Glomerular visceral epithelial cell (primary cell): ENCODE data around the gene RO60.
A peak's percentile ranks its signal among the peaks of the same experiment; 100 is the strongest.

Source experiments
- DNase-seq: peaks from one replicate; pipeline ENCODE4 v3.0.0-alpha.2; 2016; ENCODE audit errors: extremely low spot score

Gene RO60

DNA sequence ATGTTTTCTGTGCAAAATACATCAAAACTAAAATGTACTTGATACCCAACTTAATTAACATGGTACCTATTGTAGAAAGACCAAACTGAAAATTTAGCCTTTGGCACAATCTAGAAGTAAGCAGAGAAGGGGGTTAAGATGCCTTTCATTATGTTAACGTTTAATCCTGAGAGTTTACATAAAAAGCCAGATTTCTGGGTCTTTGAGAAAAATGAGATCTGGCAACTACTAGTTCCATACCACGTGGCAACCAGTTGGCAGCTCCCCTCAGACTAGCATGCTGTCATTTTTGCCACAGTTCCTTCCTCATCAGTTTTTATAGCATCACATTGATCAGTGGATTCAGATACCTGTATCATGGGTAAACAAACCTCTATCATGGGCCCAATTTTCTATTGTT is 1.5 kb downstream of the RO60 start:
- DNase-seq, result peak; percentile 16

DNA sequence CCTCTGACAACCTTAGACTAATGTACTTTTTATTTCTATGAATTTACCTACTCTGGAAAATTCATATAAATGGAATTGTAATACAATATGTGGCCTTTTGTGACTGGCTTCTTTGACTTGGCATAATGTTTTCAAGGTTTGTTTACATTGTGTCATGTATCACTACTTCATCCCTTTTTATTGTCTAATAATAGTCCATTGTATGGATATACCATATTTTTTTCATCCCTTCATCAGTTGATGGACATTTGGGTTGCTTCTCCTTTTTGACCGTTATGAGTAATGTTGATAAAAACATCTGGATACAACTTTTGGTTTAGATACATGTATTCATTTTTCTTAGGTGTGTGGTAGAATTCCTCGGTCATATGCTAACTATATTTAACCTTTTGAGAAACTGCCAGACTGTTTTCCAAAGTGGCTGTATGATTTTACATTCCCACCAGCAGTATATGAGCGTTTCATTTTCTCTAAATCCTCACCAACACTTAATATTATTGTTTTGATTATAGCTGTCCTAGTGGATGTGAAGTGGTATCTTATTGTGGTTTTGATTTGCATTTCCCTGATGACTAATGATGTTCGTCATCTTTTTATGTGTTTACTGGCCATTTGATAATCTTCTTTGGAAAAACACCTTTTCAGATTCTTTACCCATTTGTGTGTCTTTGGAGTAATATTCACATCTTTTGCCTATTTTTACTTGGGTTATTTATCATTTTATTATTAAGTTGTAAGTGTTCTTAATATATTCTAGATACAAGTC is 3.5 kb downstream of the RO60 start:
- no peak for DNase-seq

DNA sequence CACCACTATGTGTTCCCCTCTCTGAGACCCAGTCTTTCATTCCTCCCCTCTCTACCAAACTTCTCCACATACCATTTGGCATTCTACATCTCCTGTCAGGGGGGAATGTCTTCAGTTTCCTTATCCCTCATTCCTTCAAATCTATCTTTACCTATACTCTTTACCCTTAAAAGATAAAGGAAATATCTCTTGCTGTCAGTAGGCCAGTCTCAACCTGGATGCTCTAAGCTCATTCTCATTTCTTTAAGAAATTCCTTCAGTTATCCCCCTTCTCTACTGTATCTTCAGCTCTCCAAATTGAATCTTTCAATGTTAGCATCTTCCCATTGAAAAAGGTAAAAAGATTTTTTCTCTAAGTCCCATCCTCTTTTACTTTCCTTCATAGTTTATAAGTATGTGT is 6.5 kb downstream of the RO60 start:
- no peak for DNase-seq

DNA sequence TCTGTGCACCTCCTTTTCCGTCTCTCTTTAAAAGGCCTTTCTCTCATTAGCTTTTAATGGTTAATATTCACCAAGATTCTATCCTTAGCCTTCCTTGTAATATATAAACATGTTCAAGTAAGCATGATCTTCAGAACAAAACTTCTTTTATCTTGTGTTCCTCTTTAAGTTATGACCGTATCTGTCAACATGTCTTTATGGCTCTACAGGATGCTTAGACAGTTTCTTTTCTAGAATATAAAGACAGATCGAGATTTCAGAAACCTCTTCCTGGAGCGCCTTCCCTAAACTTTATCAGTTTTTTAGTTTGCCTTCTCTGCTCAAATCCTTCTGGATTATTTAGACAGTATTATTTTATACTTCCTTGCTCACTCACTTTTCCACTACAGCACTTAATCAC is 7.2 kb downstream of the RO60 start:
- no peak for DNase-seq

DNA sequence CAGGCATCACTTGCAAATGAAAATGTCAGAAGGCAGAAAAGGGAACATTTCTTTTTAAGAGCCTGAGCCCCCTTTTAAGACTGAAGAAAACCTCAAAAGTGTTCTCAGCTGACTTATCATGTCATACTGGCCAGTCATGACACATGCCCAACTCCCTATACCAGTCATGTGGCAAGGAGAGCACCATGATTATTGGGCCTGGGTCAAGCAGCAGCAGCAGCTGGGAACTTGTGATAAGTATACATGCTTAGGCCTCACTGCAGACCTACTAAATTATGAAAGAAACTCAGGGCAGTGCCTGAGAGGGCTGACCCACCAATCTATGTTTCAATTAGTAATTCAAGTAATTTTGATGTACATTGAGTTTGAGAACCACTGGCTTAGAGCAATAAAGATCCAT is 8.6 kb downstream of the RO60 start:
- DNase-seq, result no peak

DNA sequence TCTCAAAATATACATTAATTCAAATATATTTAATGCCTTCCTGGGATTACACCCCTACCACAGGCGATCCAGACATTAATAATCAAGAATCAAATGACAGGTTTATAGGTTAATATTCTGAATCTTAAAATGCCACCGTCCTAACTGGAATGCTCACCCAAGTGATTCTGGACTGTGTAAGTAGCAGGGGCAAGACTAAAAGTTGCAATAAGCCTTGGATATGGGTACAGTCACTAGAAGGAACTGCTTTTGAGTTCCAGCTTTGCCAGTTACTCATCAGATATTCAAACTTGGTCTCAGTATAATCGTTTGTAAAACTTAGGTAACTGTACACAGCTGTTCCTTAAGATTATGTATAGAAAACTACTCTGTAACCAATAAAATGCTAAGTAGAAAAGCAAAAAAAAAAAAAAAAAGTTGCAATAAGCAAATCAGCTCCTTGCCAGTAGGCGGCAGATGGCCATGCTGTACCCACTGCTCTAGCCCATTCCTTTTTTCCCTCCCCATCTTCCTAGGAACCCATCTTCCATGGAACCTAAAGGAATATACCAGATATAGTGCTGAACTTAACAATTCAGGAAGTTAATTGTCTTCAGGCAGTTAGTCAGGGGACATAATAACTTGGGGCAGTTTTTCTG is 10.5 kb downstream of the RO60 start:
- DNase-seq, result peak; percentile 20

DNA sequence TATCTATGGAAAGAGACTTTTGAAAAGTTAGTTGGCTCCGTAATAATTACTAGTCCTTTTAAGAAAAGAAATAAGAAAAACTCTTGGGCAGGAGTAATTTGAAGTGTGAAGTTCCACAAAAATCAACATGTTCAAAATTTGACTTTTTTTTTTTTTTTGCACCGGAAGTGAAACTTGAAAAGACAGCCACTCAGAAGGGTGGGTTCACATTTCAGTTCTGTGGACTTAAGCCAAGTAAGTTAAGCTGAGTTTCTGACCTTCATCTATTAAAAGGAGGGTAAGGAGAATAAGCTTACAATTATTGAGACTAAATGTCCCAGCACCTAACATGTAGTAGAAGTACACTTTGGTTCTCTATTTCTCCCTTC is 11.0 kb downstream of the RO60 start:
- no peak for DNase-seq

DNA sequence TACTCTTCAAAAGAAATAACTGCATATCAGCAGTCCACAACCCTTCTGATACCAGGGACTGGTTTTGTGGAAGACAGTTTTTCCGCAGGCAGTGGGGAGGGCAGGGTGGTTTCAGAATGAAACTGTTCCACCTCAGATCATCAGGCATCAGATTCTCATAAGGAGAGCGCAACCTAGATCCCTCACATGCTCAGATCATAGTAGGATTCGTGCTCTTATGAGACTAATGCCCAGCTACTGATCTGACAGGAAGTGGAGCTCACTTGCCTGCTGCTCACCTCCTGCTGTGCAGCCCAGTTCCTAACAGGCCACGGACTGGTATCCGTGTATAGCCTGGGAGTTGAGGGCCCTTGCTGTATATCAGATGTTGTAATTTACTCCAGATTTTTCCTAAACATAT is 11.5 kb downstream of the RO60 start:
- no peak for DNase-seq

DNA sequence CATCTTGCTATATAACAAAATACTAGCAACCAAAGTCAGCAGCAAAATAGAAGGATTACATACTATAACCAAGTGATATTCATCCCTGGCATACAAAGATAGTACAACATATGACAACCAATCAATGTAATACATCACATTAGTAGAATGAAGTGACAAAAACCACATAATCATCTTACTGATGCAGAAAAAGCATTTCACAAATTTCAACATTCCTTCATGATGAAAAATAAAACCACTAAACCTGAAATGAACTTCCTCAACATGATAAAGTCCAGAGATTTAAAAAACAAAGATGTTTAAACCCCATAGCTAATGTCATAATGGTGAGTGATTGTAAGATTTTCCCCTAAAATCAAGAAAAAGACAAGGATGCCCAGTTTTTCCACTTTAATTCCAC is 18.6 kb downstream of the RO60 start:
- peak; percentile 9 for DNase-seq

DNA sequence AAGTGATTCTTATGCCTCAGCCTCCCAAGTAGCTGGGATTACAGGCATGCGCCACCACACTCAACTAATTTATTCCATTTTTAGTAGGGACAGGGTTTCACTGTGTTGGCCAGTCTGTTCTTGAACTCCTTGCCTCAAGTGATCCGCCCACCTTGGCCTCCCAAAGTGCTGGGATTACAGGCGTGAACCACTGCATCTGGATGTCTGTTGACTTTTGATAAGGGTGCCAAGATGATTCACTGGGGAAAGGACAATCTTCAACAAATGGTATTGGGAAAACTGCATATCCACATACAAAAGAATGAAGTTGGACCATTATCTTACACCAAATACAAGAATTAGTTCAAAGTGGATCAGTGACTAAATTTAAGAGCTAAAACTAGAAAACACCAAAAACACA is 19.8 kb downstream of the RO60 start:
- DNase-seq, result no peak

DNA sequence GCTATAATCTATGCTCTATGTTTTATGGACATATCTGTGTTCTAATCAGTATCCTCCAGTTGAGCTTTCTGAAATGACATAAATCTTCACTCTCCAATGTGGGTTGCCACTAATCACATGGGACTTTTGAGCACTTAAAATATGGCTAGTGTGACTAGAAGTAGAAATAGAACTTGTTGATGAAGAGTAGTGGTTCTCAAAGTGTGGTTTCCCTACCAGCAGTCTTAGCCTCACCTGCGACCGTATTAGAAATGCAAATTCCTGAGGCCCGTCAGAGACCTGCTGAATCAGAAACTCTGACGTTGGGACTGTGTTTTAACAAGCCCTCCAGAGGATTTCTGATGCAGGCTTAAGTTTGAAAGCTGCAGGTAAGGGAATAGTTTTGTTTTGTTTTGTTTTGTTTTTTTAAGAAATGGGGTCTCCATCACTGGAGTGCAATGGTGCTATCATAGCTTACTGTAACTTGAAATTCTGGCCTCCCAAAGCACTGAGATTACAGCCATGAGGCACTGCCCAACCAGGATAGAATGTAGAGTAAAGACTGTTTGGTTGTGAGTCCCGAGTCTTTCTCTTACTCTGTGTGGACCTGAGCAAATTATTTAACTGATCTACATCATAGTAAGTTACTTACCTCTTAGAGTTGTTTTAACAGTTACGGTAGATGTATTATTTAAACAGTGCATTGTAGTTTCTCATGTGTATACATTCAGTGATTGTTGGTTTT is 24.1 kb downstream of the RO60 start:
- no peak for DNase-seq

DNA sequence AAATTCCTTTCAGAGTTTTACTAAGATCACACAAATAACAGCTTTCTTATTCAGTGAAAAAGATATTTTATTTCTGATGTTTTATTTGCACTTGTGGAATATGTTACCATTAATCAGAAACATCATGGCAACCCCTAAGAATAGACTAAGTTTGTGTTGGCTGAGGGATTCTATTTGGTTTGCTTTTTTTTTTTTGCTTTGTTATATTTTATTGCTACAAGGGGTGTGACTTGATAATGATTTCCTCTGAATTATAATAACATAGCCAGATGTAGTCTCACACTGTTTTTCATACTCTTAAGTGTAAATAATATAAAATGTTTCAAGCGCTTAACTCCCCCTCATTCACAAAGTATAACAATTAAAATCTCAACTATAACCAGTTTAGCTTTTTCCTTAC is 25.9 kb downstream of the RO60 start:
- no peak for DNase-seq

DNA sequence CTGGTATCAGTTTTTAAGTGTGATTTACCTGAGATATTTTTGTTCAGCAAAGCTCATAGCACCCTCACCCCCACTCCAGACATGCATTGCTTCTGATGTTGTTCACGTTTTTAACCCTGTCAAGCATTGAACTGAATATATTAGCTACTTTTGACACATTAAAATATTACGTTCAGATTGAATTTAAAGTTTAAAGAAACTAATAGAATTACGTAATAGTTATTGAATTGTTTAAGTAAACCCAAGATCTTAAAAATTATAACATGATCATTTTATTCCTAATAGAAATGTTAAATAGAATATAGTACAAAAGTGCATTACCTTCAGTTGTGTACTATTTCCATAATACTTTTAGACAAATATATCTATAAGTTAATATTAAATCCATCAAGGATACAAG is 26.9 kb downstream of the RO60 start:
- DNase-seq, result no peak

DNA sequence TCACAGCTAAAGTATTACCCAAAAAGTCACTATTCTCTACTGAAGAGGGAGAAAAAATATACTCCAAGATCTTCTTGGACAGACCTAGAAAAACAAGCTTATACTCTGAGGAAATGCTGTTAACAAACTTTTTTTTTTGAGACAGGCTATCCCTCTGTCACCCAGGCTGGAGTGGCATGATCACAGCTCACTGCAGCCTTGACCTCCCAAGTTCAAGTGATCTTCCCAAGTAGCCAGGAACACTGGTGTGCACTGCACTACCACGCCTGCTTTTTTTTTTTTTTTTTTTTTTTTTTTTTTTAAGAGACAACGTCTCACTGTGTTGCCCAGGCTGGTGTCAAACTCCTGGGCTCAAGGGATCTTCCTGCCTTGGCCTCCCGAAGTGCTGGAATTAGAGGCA is 28.5 kb downstream of the RO60 start:
- DNase-seq, result no peak

DNA sequence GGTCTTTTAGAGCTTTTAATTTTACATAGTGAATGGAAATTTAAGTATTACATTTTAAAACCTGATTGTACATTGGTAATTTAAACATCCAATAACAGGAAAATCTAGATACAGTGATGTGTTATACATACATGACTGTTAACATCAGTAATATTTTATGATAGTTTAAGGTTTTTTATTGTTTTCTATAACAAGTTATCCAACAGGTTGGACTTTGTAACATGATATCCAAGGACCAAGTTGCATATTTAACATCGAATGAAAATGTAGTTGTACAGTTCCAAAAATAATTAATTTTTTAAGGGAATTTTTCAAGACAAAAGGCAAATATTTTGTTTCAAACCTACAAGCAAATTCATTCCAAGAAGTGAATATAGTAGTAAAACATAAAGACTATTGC is 31.5 kb downstream of the RO60 start:
- no peak for DNase-seq

DNA sequence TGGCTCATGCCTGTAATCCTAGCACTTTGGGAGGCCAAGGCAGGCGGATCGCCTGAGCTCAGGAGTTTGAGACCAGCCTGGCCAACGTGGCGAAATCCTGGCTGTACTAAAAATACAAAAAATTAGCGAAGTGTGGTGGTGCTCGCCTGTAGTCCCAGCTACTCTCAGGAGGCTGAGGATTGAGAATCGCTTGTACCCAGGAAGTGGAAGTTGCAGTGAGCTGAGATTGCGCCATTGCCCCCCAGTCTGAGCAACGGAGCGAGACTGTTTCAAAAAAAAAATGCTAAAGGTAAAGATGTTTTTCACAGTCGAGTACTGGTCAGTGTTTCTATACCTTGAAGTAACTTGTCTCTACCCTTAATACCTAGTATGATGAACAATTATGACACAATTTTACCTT is 34.7 kb downstream of the RO60 start:
- DNase-seq, result no peak

DNA sequence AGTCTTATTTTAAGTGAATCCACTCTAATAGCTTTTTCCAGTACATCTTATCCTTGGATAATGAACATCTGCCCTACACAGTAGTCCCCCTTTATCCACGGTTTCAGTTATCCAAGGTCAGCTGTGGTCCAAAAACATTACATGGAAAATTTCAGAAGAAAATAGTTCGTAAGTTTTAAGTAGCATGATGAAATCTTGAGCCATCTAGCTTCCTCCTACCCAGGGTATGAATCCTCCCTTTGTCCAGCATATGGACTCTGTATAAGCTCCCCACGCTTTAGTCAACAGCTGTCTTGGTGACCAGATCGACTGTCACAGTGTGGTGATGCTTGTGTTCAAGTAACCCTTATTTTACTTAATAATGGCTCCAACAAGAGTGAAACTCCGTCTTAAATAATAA is 43.2 kb downstream of the RO60 start:
- no peak for DNase-seq

DNA sequence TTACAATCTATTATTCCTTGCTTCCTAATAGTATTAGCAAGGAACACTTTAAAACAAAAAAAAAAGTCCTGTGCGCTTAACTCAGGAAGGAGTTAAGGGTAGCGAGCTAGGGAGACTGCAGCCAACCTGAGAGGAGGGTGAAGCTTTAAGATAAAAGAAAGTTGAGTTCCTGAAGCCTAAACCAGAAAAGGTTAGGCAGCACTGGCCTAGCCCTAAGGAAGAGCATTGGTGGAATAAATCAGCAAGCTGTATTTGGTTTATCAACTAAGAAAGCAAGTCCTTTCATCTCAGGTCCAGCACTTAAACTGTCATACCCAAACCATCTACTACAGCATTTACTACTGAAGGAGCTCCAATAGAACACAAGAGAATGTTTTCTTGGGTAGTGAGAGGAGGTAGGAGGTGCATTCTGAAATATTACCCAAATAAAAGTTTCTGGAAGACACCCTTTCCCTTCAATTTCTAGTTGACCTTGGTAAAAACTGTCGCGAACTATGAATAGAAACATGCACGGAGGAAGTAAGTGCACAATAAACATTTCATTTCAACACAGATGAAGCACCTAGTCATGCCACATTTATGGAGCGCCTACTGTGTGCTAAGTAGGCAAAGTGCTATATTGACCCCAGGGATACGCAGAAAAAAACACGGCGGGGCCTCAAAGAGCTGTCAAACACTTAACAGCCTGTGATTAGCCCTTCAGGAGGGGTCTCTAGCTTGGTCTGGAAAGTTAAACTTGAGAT is 44.5 kb downstream of the RO60 start:
- DNase-seq, result no peak

DNA sequence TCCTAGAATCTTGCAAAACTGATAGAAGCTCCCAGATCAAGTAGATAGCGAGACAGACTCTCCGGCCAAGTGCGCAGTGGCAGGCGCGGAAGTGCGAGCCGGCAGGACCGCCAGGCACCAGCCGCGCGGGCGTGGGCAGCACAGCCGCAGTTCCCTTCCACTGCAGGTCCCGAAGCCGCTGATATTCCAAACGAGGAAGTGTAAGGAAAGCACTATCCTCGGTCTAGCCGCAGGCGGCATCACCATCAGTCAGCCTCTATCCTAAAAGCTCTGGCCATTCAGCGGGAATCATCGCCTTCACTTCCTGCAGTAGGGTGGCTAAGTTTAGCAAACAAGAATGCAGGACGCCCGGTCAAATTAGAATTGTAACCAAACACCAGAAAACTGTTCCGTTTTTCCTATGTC is 45.1 kb downstream of the RO60 start:
- DNase-seq, result peak; percentile 65

DNA sequence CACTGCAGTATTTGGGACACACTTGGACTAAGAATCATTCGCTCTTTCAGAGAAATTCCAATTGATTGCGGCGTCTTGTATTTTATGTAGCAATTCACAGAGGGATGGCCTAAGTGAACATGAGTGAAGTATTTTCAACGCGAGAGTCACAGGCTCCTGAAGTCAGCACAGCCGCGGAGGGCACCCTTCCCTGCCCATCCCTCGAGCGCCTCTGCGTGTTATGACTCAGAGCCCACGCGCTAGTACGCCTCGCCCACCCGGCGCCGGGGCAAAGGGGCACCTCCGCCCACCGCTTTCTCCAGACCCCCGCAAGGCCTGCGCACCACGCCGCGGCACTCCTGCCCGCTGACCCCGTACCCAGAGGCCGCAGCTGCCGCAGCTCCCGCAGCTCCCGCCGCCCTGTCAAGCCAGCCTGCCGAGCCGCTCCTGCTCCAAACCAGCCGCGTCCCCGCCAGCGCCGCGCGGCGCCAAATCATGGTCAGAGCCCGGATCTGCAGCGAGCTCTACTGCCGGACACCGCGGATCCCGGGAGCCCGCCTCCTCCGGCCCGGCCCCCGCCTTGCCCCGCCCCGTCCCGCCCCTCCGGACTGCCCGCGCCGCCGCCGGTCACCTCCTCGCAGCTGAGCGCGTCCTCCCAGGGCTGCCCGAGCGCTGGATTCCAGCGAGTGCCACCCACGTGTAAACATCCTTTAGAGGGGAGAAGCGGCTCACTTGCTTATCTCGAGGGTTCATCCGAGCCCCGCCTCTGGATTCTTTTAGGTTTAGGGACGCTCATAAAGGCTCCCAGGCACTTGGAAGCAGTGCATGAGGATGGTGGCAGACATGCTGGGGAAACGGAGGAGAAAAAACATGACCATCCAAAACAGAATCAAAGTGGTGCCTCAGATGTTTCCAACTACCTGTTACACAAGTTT is 45.8 kb downstream of the RO60 start, which contains the start of gene GLRX2:
TSS of gene GLRX2 (minus strand) at position 508 of the 914 bp plus-strand sequence. CDS start at position 476, 32 bp downstream.
- peak; percentile 91 for DNase-seq

DNA sequence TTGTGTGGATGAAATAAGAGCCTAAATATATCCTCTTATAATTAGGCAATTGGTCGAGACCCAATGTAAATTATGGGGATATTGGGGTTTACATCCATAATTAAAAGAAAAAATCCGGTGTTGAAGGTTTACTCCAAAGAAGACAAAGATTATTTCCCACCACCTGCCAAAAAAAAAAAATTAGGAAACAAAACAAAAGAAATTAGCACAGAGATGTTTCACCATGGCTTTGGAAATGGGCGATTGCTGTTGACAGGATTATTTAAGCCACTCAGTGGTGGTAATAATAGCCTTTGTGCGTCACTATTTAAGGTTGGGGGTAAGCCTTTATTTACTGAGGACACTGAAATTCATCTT is 46.4 kb downstream of the RO60 start:
- DNase-seq, result no peak
